H9 (cell line): Measurements from ENCODE around the gene ZFPM1. TPM values are rescaled to one million over a fixed set of nuclear protein-coding genes. Genes with fewer than 3 reads are reported as not detected.

Source experiments
- DNase-seq: peaks from one replicate; pipeline ENCODE4 v3.0.0-alpha.2; 2017
- H2AFZ ChIP-seq: one replicate; pipeline ENCODE4 v1.6.1; 2013; ENCODE audit warnings: mild to moderate bottlenecking, low read length, control low read depth, moderate library complexity
- H2AK5ac ChIP-seq: 2 replicates; pipeline ENCODE4 v1.6.1; 2013; ENCODE audit warnings: low read length, control low read depth, mixed read lengths; ENCODE audit not compliant: insufficient read length
- H2BK120ac ChIP-seq: one replicate; pipeline ENCODE4 v1.6.1; 2013; ENCODE audit warnings: low read depth, mild to moderate bottlenecking, low read length, control low read depth, inconsistent platforms; ENCODE audit not compliant: poor library complexity, severe bottlenecking
- H2BK12ac ChIP-seq: 2 replicates; pipeline ENCODE4 v1.6.1; 2013; ENCODE audit warnings: low read length, control low read depth, mixed read lengths, low read depth; ENCODE audit not compliant: insufficient read length
- H2BK15ac ChIP-seq: 2 replicates; pipeline ENCODE4 v1.6.1; 2013; ENCODE audit warnings: low read depth, low read length, control low read depth
- H2BK20ac ChIP-seq: one replicate; pipeline ENCODE4 v1.6.1; 2013; ENCODE audit warnings: low read depth, mild to moderate bottlenecking, low read length, control low read depth, inconsistent platforms; ENCODE audit not compliant: poor library complexity, severe bottlenecking
- H2BK5ac ChIP-seq: 2 replicates; pipeline ENCODE4 v1.6.1; 2013; ENCODE audit warnings: low read length, control low read depth, mixed read lengths; ENCODE audit not compliant: insufficient read length
- H3K14ac ChIP-seq: 2 replicates; pipeline ENCODE4 v1.6.1; 2013; ENCODE audit warnings: low read length, control low read depth; ENCODE audit not compliant: insufficient read depth
- H3K18ac ChIP-seq: 2 replicates; pipeline ENCODE4 v1.6.1; 2013; ENCODE audit warnings: low read depth, mild to moderate bottlenecking, mixed read lengths, low read length, control low read depth; ENCODE audit not compliant: insufficient read length
- H3K23ac ChIP-seq: 2 replicates; pipeline ENCODE4 v1.6.1; 2013; ENCODE audit warnings: low read length, control low read depth, mixed read lengths, low read depth; ENCODE audit not compliant: insufficient read length
- H3K23me2 ChIP-seq: 2 replicates; pipeline ENCODE4 v1.6.1; 2013; ENCODE audit warnings: low read depth, mild to moderate bottlenecking, mixed read lengths, low read length, control low read depth; ENCODE audit not compliant: insufficient read length, poor library complexity, severe bottlenecking
- H3K27ac ChIP-seq: 2 replicates; pipeline ENCODE4 v1.5.1; 2013; ENCODE audit warnings: low read length, control low read depth, mixed read lengths, low read depth; ENCODE audit not compliant: insufficient read length
- H3K27me3 ChIP-seq: 2 replicates; pipeline ENCODE4 v1.6.1; 2013; ENCODE audit warnings: low read length, control low read depth, inconsistent platforms; ENCODE audit not compliant: insufficient read depth
- H3K4ac ChIP-seq: 2 replicates; pipeline ENCODE4 v1.6.1; 2013; ENCODE audit warnings: low read depth, mild to moderate bottlenecking, control low read depth, inconsistent platforms, low read length, moderate library complexity
- H3K4me1 ChIP-seq: 2 replicates; pipeline ENCODE4 v1.6.1; 2013; ENCODE audit warnings: low read length, control low read depth, inconsistent platforms; ENCODE audit not compliant: insufficient read depth
- H3K4me2 ChIP-seq: 2 replicates; pipeline ENCODE4 v1.6.1; 2013; ENCODE audit warnings: low read length, control low read depth, mixed read lengths; ENCODE audit not compliant: insufficient read length, insufficient read depth
- H3K56ac ChIP-seq: 2 replicates; pipeline ENCODE4 v1.6.1; 2013; ENCODE audit warnings: low read depth, mild to moderate bottlenecking, mixed read lengths, low read length, control low read depth; ENCODE audit not compliant: insufficient read length
- H3K79me1 ChIP-seq: 2 replicates; pipeline ENCODE4 v1.6.1; 2013; ENCODE audit warnings: low read depth, mild to moderate bottlenecking, moderate library complexity, low read length, control low read depth, inconsistent platforms; ENCODE audit not compliant: insufficient read depth, poor library complexity, severe bottlenecking
- H3K79me2 ChIP-seq: 2 replicates; pipeline ENCODE4 v1.6.1; 2013; ENCODE audit warnings: low read length, control low read depth, inconsistent platforms; ENCODE audit not compliant: insufficient read depth
- H3K9ac ChIP-seq: 2 replicates; pipeline ENCODE4 v1.6.1; 2013; ENCODE audit warnings: low read length, control low read depth, mixed read lengths; ENCODE audit not compliant: insufficient read length; ENCODE audit errors: extremely low read depth
- H3K9me3 ChIP-seq: one replicate; pipeline ENCODE4 v1.6.1; 2013; ENCODE audit warnings: low read depth, low read length, inconsistent platforms; ENCODE audit not compliant: control insufficient read depth
- H3T11ph ChIP-seq: one replicate; pipeline ENCODE4 v1.6.1; 2013; ENCODE audit warnings: mild to moderate bottlenecking, low read length, control low read depth, inconsistent platforms
- H4K20me1 ChIP-seq: one replicate; pipeline ENCODE4 v1.6.1; 2013; ENCODE audit not compliant: control insufficient read depth, insufficient read length, insufficient read depth
- H4K5ac ChIP-seq: 2 replicates; pipeline ENCODE4 v1.6.1; 2013; ENCODE audit warnings: low read depth, mild to moderate bottlenecking, mixed read lengths, low read length, control low read depth; ENCODE audit not compliant: insufficient read length
- H4K8ac ChIP-seq: replicated peaks from 2 replicates; pipeline ENCODE4 v1.6.1; 2013; ENCODE audit warnings: low read length, control low read depth, mixed read lengths, low read depth; ENCODE audit not compliant: insufficient read length
- H4K91ac ChIP-seq: 2 replicates; pipeline ENCODE4 v1.6.1; 2013; ENCODE audit warnings: low read depth, mild to moderate bottlenecking, moderate library complexity, mixed read lengths, low read length, control low read depth; ENCODE audit not compliant: insufficient read length
- H3K27ac Mint-ChIP-seq, 3 experiments: 2 replicates in 2 of 3; 3 replicates in 1 of 3; pipeline ENCODE4 v1.8.0; 2020 to 2021; ENCODE audit warnings: mixed read lengths in 3 of 3, mild to moderate bottlenecking in 1 of 3, moderate library complexity in 1 of 3
- H3K27me3 Mint-ChIP-seq: 2 replicates; pipeline ENCODE4 v1.8.0; 2021; ENCODE audit warnings: low read depth, mild to moderate bottlenecking, moderate library complexity, mixed read lengths
- H3K36me3 Mint-ChIP-seq, 3 experiments: 2 replicates in 2 of 3; 3 replicates in 1 of 3; pipeline ENCODE4 v1.8.0; 2020 to 2021; ENCODE audit warnings: low read depth in 3 of 3, mixed read lengths in 3 of 3; ENCODE audit not compliant: insufficient read depth in 1 of 3
- H3K4me1 Mint-ChIP-seq, 2 experiments: 2 replicates each; pipeline ENCODE4 v1.8.0; 2020; ENCODE audit warnings: mixed read lengths in 2 of 2
- H3K4me3 Mint-ChIP-seq, 2 experiments: 2 replicates in 1 of 2; 3 replicates in 1 of 2; pipeline ENCODE4 v1.8.0; 2020 to 2021; ENCODE audit warnings: mild to moderate bottlenecking in 2 of 2, mixed read lengths in 2 of 2, moderate library complexity in 1 of 2
- H3K9me3 Mint-ChIP-seq, 2 experiments: 2 replicates in 1 of 2; 3 replicates in 1 of 2; pipeline ENCODE4 v1.8.0; 2020; ENCODE audit warnings: mild to moderate bottlenecking in 2 of 2, mixed read lengths in 2 of 2, moderate library complexity in 1 of 2
- CTCF ChIP-seq: fragments of 200-600 bp; sonication (generic); conservative IDR thresholded peaks from 3 replicates; pipeline ENCODE4 v1.8.0; 2021; ENCODE audit warnings: antibody characterized with exemption, mild to moderate bottlenecking
- WGBS: extraction: QIAGEN DNeasy Blood & Tissue Kit; methylation state at CpG from one replicate; pipeline ENCODE4 v1.1.7; 2013; ENCODE audit warnings: missing lambda C conversion rate, low lambda C conversion rate, mixed read lengths; ENCODE audit not compliant: insufficient read length; ENCODE audit errors: extremely low coverage; 5-methylcytosine and 5-hydroxymethylcytosine counted together
- total RNA-seq: library from RNA; stranded (reverse); gene quantifications from 2 replicates; pipeline ENCODE4 v1.2.1, GENCODE V29; 2021

Gene ZFPM1
- total RNA-seq, 1 experiment from 2014 or later = 3.6 TPM

- H4K20me1 ChIP-seq = no peaks in the 10 kb centered on the region
- H2AK5ac ChIP-seq = no peak overlapping the region
- H2BK20ac ChIP-seq = no peak overlapping the region
- H3K27ac ChIP-seq = no peak overlapping the region
- no peak overlapping the region for H3K14ac ChIP-seq
- DNase-seq = no peak
- H3K27me3 ChIP-seq = no peaks in the 10 kb centered on the region
- H3K4me2 ChIP-seq = no peak overlapping the region
- no peak overlapping the region for H3K4ac ChIP-seq
- H3K56ac ChIP-seq = no peak overlapping the region
- H4K91ac ChIP-seq = no peak overlapping the region
- no peak overlapping the region for H2BK5ac ChIP-seq
- Mint-ChIP-seq H3K27me3 (peaks cover 1% of the 10 kb centered on the region; the same call in 1 of the 2 replicates), H3K9me3 (no peaks in the 10 kb centered on the region), H3K36me3 (no peaks in the 10 kb centered on the region), H3K4me1 (peaks cover 2 to 6% of the 10 kb centered on the region in 2 experiments; a peak in 3 of 4 replicates), H3K4me3 (no peak overlapping the region), H3K27ac (no peak overlapping the region)
- no peak for TF ChIP-seq CTCF
- no peaks in the 10 kb centered on the region for H3K79me2 ChIP-seq
- no peak overlapping the region for H4K5ac ChIP-seq
- no peak overlapping the region for H2BK15ac ChIP-seq
- no peaks in the 10 kb centered on the region for H3K23me2 ChIP-seq
- H2BK120ac ChIP-seq = no peak overlapping the region
- no peak overlapping the region for H4K8ac ChIP-seq
- H3K9ac ChIP-seq = no peak overlapping the region
- H2BK12ac ChIP-seq = no peak overlapping the region
- H3K4me1 ChIP-seq = no peaks in the 10 kb centered on the region
- H3K23ac ChIP-seq = no peak overlapping the region
- no peaks in the 10 kb centered on the region for H3K9me3 ChIP-seq
- H3K79me1 ChIP-seq = no peaks in the 10 kb centered on the region
- no peak overlapping the region for H3T11ph ChIP-seq
- no CpG with 5 or more reads among the region's 13 CpGs for WGBS
- no peak overlapping the region for H3K18ac ChIP-seq
- no peak overlapping the region for H2AFZ ChIP-seq
Measured at GRCh38 chr16:88508376-88508867, 55.3 kb downstream of the ZFPM1 start.
